GM12878 (cell line): ENCODE data around the gene CHMP1B.
"Not testable (repeated sequence)": the region's sequence is repeated elsewhere in the genome, so short reads cannot be mapped to it uniquely, and the experiment has no call there.

Source experiments
- CBX3 ChIP-seq: fragments of 200-600 bp; sonication (generic); IDR thresholded peaks from 2 replicates; pipeline ENCODE4 v1.6.1; 2016; ENCODE audit warnings: low read depth, borderline replicate concordance
- CTCF ChIP-seq, 3 experiments: IDR thresholded peaks in 2 of 3; conservative IDR thresholded peaks in 1 of 3; 2 replicates each; pipeline ENCODE4 v1.5.1; 2011; ENCODE audit warnings: low read depth in 3 of 3, low read length in 3 of 3, mild to moderate bottlenecking in 3 of 3, control low read depth in 2 of 3, moderate library complexity in 2 of 3, inconsistent platforms in 1 of 3, mixed read lengths in 1 of 3; ENCODE audit not compliant: control insufficient read depth in 2 of 3, insufficient read depth in 1 of 3; ENCODE audit errors: extremely low read depth in 1 of 3
- ELK1 ChIP-seq: IDR thresholded peaks from 2 replicates; pipeline ENCODE4 v1.6.1; 2012; ENCODE audit warnings: low read depth, low read length, improper control_type of control experiment
- ESRRA ChIP-seq: IDR thresholded peaks from 2 replicates; pipeline ENCODE4 v1.6.1; 2012; ENCODE audit warnings: mild to moderate bottlenecking, low read length, improper control_type of control experiment
- MXI1 ChIP-seq: fragments of 150-350 bp; IDR thresholded peaks from 2 replicates; pipeline ENCODE4 v1.6.1; 2011; ENCODE audit warnings: low read depth, mild to moderate bottlenecking, inconsistent platforms, low read length, improper control_type of control experiment
- MYC ChIP-seq: IDR thresholded peaks from 2 replicates; pipeline ENCODE4 v1.6.1; 2011; ENCODE audit warnings: mild to moderate bottlenecking, low read length, moderate library complexity, inconsistent platforms; ENCODE audit not compliant: insufficient read depth, insufficient replicate concordance, insufficient read length, severe bottlenecking
- NR2C2 ChIP-seq: IDR thresholded peaks from 2 replicates; pipeline ENCODE4 v1.6.1; 2011; ENCODE audit warnings: borderline replicate concordance, low read depth; ENCODE audit not compliant: control insufficient read depth, insufficient read length
- POLR2A ChIP-seq: IDR thresholded peaks from 2 replicates; pipeline ENCODE4 v1.6.1; 2011; ENCODE audit warnings: low read depth, mild to moderate bottlenecking, low read length
- WRNIP1 ChIP-seq: IDR thresholded peaks from 2 replicates; pipeline ENCODE4 v1.6.1; 2011; ENCODE audit warnings: low read depth, low read length, improper control_type of control experiment, borderline replicate concordance

GRCh38 chr18:11854554-11854953, 3.3 kb downstream of the CHMP1B start:
- not testable (repeated sequence) for TF ChIP-seq CTCF (IDR thresholded peaks at IDR 0.05 in 2 of 3, conservative IDR thresholded peaks at IDR 0.05 in 1 of 3; ENCODE audit: control insufficient read depth in 2 of 3, extremely low read depth in 1 of 3, insufficient read depth in 1 of 3, low read depth in 3 of 3, low read length in 3 of 3); MXI1; MYC; ESRRA; POLR2A; WRNIP1; NR2C2; CBX3; ELK1
